GM23338 (cell line): Measurements from ENCODE around the gene MMP28. TPM values are rescaled to one million over a fixed set of nuclear protein-coding genes. Genes with fewer than 3 reads are reported as not detected.

Experiments used
- CREB1 ChIP-seq: fragments of 250-450 bp; sonication (Bioruptor Pico); IDR thresholded peaks from 2 replicates; pipeline ENCODE4 v1.5.0; 2020; ENCODE audit warnings: low read depth, mild to moderate bottlenecking, moderate library complexity
- EZH2 ChIP-seq: fragments of 200-600 bp; sonication (generic); IDR thresholded peaks from one replicate; pipeline ENCODE4 v1.8.0; 2017; ENCODE audit warnings: antibody characterized with exemption, mild to moderate bottlenecking, low read depth; ENCODE audit not compliant: unreplicated experiment
- EZH2phosphoT487 ChIP-seq: fragments of 200-600 bp; sonication (generic); IDR thresholded peaks from one replicate; pipeline ENCODE4 v1.8.1; 2018; ENCODE audit warnings: antibody characterized with exemption; ENCODE audit not compliant: unreplicated experiment
- JUNB ChIP-seq: IDR thresholded peaks from one replicate; pipeline ENCODE4 v1.6.1; 2016; ENCODE audit warnings: antibody characterized with exemption; ENCODE audit not compliant: unreplicated experiment
- POLR2AphosphoS5 ChIP-seq: IDR thresholded peaks from 2 replicates; pipeline ENCODE4 v1.6.1; 2016; ENCODE audit warnings: antibody characterized with exemption, low read depth
- STAT1 ChIP-seq: IDR thresholded peaks from one replicate; pipeline ENCODE4 v1.6.1; 2016; ENCODE audit warnings: antibody characterized with exemption; ENCODE audit not compliant: unreplicated experiment
- ZNF114 ChIP-seq: fragments of 250-450 bp; sonication (Bioruptor Pico); IDR thresholded peaks from 2 replicates; pipeline ENCODE4 v1.5.0; 2020; ENCODE audit warnings: mild to moderate bottlenecking, moderate library complexity
- ZNF331 ChIP-seq: fragments of 250-450 bp; sonication (Bioruptor Pico); IDR thresholded peaks from 2 replicates; pipeline ENCODE4 v1.5.0; 2020; ENCODE audit warnings: low read depth, mild to moderate bottlenecking, moderate library complexity
- polyA plus RNA-seq: library from polyadenylated mRNA; unstranded; fragments of >200 nt; fragmentation: Nextera tagmentation; extraction: Ambion mirVana; gene quantifications from 2 replicates; pipeline ENCODE4 v1.2.1, GENCODE V29; 2016
- total RNA-seq: library from RNA; depleted of rRNA; stranded (reverse); fragments of >200 nt; shearing (Covaris generic); gene quantifications from 2 replicates; pipeline ENCODE4 v1.2.3, GENCODE V29; 2014
- TF ChIP-seq, protein P1 (sequence below), 2 experiments: fragments of 200-600 bp in 1 of 2; sonication (generic) in 1 of 2; conservative IDR thresholded peaks; 2 replicates each; pipeline versions ENCODE4 v1.5.1 to v1.6.1; 2016 to 2017; ENCODE audit warnings: antibody characterized with exemption in 2 of 2, low read depth in 2 of 2, mild to moderate bottlenecking in 2 of 2, moderate library complexity in 1 of 2
- TF ChIP-seq, protein P2 (sequence below): IDR thresholded peaks from one replicate; pipeline ENCODE4 v1.6.1; 2018; ENCODE audit warnings: antibody characterized with exemption; ENCODE audit not compliant: unreplicated experiment
- TF ChIP-seq, protein P3 (sequence below): IDR thresholded peaks from 2 replicates; pipeline ENCODE4 v1.6.1; 2016; ENCODE audit warnings: antibody characterized with exemption

MMP28 gene
- total and polyA plus RNA-seq, 2 experiments from 2014 or later, result not detected

DNA sequence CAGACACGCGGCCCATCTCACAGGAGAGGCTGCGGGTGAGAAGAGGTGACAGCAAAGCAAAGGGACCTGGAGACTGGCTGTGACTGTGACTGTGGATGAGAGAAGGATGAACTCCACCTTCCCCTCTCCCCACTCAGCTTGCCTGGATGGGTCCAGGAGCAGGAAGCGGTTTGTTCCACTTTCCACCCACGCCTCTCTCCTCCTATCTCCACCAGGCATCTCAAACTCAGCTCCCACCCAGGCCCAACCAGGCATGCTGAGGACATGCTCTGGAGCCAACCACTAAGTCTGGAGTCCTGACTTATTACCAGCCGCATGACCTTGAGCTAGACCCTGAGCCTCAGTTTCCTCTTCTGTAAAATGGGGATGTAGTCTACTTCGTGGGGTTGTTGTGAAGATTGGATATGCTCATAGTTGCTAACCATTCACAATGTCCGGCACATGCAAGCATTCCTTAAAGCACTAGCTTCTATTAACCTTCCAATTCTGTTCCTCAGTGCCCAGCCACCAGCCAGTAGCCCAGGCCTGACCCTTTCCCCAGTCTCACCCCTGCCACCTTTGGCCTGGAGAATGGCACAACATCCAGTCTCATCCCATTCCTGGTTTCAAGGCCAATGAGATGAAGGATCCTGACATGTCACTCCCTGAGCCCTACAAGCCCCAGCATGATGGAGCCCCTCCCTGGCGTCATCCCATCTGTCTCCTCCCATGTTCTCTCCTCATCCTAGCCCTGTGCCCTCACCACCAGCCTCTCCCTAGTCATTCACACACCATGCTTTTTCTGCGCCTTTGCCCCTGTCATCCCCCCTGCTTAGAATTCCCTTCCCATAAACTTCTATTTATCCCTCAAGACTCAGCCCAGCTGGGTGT lies 44.7 kb downstream of the MMP28 start (continued):
- TF ChIP-seq EZH2phosphoT487, result no peak
- TF ChIP-seq JUNB, result no peak
- TF ChIP-seq POLR2AphosphoS5, result no peak
- TF ChIP-seq CREB1 (CRISPR knock-in tag), result no peak
- no peak for TF ChIP-seq ZNF331
- TF ChIP-seq, protein P1, sequence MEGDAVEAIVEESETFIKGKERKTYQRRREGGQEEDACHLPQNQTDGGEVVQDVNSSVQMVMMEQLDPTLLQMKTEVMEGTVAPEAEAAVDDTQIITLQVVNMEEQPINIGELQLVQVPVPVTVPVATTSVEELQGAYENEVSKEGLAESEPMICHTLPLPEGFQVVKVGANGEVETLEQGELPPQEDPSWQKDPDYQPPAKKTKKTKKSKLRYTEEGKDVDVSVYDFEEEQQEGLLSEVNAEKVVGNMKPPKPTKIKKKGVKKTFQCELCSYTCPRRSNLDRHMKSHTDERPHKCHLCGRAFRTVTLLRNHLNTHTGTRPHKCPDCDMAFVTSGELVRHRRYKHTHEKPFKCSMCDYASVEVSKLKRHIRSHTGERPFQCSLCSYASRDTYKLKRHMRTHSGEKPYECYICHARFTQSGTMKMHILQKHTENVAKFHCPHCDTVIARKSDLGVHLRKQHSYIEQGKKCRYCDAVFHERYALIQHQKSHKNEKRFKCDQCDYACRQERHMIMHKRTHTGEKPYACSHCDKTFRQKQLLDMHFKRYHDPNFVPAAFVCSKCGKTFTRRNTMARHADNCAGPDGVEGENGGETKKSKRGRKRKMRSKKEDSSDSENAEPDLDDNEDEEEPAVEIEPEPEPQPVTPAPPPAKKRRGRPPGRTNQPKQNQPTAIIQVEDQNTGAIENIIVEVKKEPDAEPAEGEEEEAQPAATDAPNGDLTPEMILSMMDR (conservative IDR thresholded peaks at IDR 0.05; ENCODE audit: low read depth in 2 of 2), result no peak
- no peak for TF ChIP-seq STAT1
- TF ChIP-seq ZNF114, result no peak
- TF ChIP-seq, protein P2, sequence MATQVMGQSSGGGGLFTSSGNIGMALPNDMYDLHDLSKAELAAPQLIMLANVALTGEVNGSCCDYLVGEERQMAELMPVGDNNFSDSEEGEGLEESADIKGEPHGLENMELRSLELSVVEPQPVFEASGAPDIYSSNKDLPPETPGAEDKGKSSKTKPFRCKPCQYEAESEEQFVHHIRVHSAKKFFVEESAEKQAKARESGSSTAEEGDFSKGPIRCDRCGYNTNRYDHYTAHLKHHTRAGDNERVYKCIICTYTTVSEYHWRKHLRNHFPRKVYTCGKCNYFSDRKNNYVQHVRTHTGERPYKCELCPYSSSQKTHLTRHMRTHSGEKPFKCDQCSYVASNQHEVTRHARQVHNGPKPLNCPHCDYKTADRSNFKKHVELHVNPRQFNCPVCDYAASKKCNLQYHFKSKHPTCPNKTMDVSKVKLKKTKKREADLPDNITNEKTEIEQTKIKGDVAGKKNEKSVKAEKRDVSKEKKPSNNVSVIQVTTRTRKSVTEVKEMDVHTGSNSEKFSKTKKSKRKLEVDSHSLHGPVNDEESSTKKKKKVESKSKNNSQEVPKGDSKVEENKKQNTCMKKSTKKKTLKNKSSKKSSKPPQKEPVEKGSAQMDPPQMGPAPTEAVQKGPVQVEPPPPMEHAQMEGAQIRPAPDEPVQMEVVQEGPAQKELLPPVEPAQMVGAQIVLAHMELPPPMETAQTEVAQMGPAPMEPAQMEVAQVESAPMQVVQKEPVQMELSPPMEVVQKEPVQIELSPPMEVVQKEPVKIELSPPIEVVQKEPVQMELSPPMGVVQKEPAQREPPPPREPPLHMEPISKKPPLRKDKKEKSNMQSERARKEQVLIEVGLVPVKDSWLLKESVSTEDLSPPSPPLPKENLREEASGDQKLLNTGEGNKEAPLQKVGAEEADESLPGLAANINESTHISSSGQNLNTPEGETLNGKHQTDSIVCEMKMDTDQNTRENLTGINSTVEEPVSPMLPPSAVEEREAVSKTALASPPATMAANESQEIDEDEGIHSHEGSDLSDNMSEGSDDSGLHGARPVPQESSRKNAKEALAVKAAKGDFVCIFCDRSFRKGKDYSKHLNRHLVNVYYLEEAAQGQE, result no peak
- TF ChIP-seq, protein P3, sequence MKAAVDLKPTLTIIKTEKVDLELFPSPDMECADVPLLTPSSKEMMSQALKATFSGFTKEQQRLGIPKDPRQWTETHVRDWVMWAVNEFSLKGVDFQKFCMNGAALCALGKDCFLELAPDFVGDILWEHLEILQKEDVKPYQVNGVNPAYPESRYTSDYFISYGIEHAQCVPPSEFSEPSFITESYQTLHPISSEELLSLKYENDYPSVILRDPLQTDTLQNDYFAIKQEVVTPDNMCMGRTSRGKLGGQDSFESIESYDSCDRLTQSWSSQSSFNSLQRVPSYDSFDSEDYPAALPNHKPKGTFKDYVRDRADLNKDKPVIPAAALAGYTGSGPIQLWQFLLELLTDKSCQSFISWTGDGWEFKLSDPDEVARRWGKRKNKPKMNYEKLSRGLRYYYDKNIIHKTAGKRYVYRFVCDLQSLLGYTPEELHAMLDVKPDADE, result no peak
- no peak for TF ChIP-seq EZH2
